HL-60 (cell line): ENCODE data around the gene WDR45B.

Experiments used
- DNase-seq, 2 experiments: peaks; one replicate each; pipeline ENCODE4 v3.0.0-alpha.2; 2010 to 2020; ENCODE audit warnings: low read depth in 1 of 2, low spot score in 1 of 2
- H3K27ac ChIP-seq: fragments of 250-450 bp; sonication (Bioruptor Pico); replicated peaks from 2 replicates; pipeline ENCODE4 v1.5.1; 2020; ENCODE audit warnings: mild to moderate bottlenecking, moderate library complexity
- H3K27me3 ChIP-seq: fragments of 250-450 bp; sonication (Bioruptor Pico); 2 replicates; pipeline ENCODE4 v1.5.1; 2021; ENCODE audit warnings: mild to moderate bottlenecking, moderate library complexity; ENCODE audit not compliant: insufficient read depth, poor library complexity, severe bottlenecking
- H3K4me3 ChIP-seq: replicated peaks from 2 replicates; pipeline ENCODE4 v1.5.1; 2011; ENCODE audit warnings: mild to moderate bottlenecking, control low read depth, low read length; ENCODE audit not compliant: insufficient read depth
- GABPA ChIP-seq: IDR thresholded peaks from 2 replicates; pipeline ENCODE4 v1.6.1; 2012; ENCODE audit warnings: low read depth
- POLR2AphosphoS5 ChIP-seq: IDR thresholded peaks from 2 replicates; pipeline ENCODE4 v1.6.1; 2012; ENCODE audit warnings: low read depth
- SPI1 ChIP-seq: IDR thresholded peaks from 2 replicates; pipeline ENCODE4 v1.6.1; 2012; ENCODE audit warnings: low read depth, mild to moderate bottlenecking, borderline replicate concordance
- TF ChIP-seq, protein P1 (sequence below): IDR thresholded peaks from one replicate; pipeline ENCODE4 v1.5.1; 2011; ENCODE audit warnings: low read length, control low read depth, inconsistent platforms; ENCODE audit not compliant: insufficient read depth
- TF ChIP-seq, protein P2 (sequence below): IDR thresholded peaks from 2 replicates; pipeline ENCODE4 v1.6.1; 2012; ENCODE audit warnings: low read depth; ENCODE audit not compliant: insufficient replicate concordance

The WDR45B gene

DNA sequence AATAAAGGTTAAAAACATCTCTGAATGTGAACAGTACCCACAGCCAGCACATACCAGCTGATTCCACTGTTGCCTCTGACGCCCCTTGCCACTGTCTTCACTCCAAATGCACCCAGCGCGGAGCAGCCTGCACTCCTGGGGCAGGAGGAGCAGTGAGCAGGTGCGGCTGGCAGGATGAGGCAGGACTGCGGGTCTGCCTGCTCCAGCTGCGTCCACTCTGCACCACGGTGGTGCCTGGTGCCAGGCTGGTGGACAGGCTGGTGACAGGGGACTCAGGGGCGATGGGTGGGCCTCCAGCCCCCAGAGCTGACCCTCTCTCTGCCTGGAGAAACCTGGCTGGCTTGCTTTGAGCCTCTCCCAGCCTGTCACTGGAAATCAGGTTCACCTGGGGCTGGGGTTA lies 40.8 kb upstream of the WDR45B start:
- TF ChIP-seq SPI1 (no peak), POLR2AphosphoS5 (no peak), GABPA (no peak)
- TF ChIP-seq, protein P1, sequence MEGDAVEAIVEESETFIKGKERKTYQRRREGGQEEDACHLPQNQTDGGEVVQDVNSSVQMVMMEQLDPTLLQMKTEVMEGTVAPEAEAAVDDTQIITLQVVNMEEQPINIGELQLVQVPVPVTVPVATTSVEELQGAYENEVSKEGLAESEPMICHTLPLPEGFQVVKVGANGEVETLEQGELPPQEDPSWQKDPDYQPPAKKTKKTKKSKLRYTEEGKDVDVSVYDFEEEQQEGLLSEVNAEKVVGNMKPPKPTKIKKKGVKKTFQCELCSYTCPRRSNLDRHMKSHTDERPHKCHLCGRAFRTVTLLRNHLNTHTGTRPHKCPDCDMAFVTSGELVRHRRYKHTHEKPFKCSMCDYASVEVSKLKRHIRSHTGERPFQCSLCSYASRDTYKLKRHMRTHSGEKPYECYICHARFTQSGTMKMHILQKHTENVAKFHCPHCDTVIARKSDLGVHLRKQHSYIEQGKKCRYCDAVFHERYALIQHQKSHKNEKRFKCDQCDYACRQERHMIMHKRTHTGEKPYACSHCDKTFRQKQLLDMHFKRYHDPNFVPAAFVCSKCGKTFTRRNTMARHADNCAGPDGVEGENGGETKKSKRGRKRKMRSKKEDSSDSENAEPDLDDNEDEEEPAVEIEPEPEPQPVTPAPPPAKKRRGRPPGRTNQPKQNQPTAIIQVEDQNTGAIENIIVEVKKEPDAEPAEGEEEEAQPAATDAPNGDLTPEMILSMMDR, result no peak
- TF ChIP-seq, protein P2, sequence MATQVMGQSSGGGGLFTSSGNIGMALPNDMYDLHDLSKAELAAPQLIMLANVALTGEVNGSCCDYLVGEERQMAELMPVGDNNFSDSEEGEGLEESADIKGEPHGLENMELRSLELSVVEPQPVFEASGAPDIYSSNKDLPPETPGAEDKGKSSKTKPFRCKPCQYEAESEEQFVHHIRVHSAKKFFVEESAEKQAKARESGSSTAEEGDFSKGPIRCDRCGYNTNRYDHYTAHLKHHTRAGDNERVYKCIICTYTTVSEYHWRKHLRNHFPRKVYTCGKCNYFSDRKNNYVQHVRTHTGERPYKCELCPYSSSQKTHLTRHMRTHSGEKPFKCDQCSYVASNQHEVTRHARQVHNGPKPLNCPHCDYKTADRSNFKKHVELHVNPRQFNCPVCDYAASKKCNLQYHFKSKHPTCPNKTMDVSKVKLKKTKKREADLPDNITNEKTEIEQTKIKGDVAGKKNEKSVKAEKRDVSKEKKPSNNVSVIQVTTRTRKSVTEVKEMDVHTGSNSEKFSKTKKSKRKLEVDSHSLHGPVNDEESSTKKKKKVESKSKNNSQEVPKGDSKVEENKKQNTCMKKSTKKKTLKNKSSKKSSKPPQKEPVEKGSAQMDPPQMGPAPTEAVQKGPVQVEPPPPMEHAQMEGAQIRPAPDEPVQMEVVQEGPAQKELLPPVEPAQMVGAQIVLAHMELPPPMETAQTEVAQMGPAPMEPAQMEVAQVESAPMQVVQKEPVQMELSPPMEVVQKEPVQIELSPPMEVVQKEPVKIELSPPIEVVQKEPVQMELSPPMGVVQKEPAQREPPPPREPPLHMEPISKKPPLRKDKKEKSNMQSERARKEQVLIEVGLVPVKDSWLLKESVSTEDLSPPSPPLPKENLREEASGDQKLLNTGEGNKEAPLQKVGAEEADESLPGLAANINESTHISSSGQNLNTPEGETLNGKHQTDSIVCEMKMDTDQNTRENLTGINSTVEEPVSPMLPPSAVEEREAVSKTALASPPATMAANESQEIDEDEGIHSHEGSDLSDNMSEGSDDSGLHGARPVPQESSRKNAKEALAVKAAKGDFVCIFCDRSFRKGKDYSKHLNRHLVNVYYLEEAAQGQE, result no peak
- no peak overlapping the region for H3K4me3 ChIP-seq
- no peak for DNase-seq
- H3K27ac ChIP-seq, result no peak overlapping the region
- no peaks in the 10 kb centered on the region for H3K27me3 ChIP-seq

DNA sequence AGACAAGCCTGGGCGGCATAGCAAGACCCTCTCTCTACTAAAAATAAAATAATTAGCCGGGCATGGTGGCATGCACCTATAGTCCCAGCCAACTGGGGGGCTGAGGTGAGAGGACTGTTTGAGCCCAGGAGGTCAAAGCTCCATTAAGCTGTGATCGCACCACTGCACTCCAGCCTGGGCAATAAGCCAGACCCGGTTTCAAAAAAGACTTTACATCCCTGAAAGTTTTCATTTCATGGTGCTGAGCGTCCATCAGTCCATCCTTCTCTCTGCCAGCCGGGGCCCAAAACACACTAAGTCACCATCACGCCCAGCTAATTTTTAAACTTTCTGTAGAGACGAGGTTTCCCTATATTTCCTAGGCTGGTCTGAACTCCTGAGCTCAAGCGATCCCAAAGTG lies 39.6 kb upstream of the WDR45B start:
- Histone ChIP-seq H3K4me3 (no peak overlapping the region), H3K27me3 (no peaks in the 10 kb centered on the region), H3K27ac (no peak overlapping the region)
- no peak for DNase-seq
- no peak for TF ChIP-seq POLR2AphosphoS5
- TF ChIP-seq, protein P2, result no peak
- no peak for TF ChIP-seq GABPA
- TF ChIP-seq, protein P1, result no peak
- no peak for TF ChIP-seq SPI1

DNA sequence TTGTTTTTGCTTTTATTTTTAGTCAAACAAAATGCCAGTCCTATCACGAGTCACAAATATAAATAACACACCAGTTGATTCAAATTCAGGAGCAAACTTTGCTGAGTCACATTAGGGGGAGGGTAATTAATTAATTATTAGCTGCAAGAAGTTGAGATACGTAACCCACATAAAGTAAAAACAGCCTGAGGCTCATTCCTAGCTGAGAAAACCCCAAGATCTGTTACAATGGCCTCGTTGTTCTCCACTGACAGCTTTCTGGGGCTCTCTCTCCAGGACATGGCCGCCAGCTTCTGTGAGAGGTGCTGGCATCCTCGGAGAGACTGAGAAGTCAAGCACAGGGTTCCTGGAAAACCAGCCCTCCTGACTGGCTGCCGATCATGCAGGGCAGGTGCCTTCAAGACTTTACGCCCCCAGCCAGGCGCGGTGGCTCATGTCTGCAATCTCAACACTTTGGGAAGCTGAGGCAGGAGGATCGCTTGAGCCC lies 39.2 kb upstream of the WDR45B start:
- no peak overlapping the region for H3K27ac ChIP-seq
- TF ChIP-seq SPI1, result no peak
- no peak for DNase-seq
- no peak overlapping the region for H3K4me3 ChIP-seq
- H3K27me3 ChIP-seq, result no peaks in the 10 kb centered on the region

DNA sequence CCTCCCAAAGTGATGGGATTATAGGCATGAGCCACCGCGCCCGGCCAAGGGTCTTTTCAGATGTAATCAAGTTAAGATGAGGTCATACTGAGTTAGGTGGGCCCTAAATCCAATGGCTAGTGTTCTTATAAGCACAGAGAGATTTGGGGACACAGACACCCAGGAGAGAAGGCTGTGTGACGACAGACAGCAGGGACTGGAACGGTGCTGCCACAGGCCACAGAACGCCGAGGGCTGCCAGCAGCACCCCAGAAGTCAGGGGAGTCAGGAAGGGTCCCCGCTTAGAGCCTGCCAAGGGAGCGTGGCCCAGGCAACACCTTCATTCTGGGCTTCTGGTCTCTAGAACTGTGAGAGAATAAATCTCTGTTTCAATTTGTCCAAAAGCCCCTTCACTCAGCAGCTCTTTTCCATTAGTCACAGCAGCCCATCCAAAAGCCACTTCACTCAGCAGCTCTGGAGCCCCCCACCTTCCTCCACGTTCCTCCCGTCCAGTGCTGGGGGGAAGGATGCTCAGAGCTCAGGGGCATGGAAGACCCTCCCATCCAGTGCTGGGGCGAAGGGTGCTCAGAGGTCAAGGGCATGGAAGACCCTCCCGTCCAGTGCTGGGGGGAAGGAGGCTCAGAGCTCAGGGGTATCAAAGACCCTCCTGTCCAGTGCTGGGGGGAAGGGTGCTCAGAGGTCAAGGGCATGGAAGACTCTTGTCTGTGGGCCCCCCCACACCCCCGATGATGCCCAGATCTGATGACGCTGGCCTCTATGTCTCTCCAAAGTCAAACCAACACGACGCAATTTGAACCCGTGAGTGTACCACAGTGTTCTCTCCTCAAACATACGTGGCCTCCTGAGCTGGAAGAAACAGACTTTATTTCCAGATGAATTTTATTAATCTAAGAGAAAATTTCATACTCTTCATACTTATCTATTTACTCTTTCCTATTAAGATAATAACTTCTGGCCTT lies 38.4 kb upstream of the WDR45B start:
- Histone ChIP-seq H3K27ac (no peak overlapping the region), H3K27me3 (no peaks in the 10 kb centered on the region), H3K4me3 (no peak overlapping the region)
- TF ChIP-seq, protein P1, result no peak
- no peak for DNase-seq
